ENCODE data around the gene NUP214.

GRCh38 chr9:131233556-131233955 is 108.2 kb downstream of the NUP214 start:
- no peak for TF ChIP-seq POLR2A (IDR thresholded peaks at IDR 0.05; ENCODE audit: low read length)
- TF ChIP-seq GATA1 (IDR thresholded peaks at IDR 0.05; ENCODE audit: low read depth, low read length) = no peak
